Measurements from ENCODE around the gene TUBB3. TPM values are rescaled to one million over a fixed set of nuclear protein-coding genes. Genes with fewer than 3 reads are reported as not detected.
"Not testable (repeated sequence)": the region's sequence is repeated elsewhere in the genome, so short reads cannot be mapped to it uniquely, and the experiment has no call there.

The TUBB3 gene
- total RNA-seq, 3 donors from 2014 or later: 0.65 to 0.68 (median 0.66) TPM

DNA sequence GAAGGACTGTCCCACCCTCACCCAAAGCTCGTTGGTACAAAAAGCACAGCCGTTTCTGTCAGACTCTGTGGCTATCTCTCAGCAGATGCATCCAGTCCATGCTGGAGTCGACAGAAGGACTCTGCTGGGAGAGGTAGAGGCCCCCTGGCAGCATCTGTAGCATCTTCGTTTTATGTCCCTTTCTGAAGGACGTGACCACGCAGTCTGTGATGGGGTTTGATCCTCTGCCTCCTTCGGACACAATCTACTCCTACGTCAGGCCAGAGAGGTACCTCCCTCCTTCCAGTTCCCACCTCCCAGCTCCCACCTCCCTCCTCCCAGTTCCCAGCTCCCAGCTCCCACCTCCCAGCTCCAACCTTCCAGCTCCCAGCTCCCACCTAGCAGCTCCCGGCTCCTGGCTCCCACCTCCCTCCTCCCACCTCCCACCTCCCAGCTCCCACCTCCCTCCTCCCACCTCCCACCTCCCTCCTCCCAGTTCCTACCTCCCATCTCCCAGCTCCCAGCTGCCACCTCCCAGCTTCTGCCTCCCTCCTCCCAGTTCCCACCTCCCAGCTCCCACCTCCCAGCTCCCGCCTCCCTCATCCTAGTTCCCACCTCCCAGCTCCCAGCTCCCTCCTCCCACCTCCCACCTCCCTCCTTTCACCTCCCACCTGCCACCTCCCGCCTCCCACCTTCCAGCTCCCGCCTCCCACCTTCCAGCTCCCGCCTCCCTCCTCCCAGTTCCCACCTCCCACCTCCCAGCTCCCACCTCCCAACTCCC is 15.9 kb upstream of the TUBB3 start:
- Mint-ChIP-seq H3K4me1 (ENCODE audit: low read depth) (peaks cover 3% of the 10 kb centered on the region), H3K36me3 (ENCODE audit: insufficient read depth) (peaks cover 11% of the 10 kb centered on the region), H3K4me3 (no peak overlapping the region), H3K27me3 (ENCODE audit: low read depth) (no peaks in the 10 kb centered on the region), H3K9me3 (no peaks in the 10 kb centered on the region)
- no peak for DNase-seq
- no peak for ATAC-seq

- peaks cover 14% of the 10 kb centered on the region for H3K36me3 Mint-ChIP-seq (ENCODE audit: insufficient read depth)
Observed at GRCh38 chr16:89908236-89908635, 14.9 kb upstream of the TUBB3 start.

DNA sequence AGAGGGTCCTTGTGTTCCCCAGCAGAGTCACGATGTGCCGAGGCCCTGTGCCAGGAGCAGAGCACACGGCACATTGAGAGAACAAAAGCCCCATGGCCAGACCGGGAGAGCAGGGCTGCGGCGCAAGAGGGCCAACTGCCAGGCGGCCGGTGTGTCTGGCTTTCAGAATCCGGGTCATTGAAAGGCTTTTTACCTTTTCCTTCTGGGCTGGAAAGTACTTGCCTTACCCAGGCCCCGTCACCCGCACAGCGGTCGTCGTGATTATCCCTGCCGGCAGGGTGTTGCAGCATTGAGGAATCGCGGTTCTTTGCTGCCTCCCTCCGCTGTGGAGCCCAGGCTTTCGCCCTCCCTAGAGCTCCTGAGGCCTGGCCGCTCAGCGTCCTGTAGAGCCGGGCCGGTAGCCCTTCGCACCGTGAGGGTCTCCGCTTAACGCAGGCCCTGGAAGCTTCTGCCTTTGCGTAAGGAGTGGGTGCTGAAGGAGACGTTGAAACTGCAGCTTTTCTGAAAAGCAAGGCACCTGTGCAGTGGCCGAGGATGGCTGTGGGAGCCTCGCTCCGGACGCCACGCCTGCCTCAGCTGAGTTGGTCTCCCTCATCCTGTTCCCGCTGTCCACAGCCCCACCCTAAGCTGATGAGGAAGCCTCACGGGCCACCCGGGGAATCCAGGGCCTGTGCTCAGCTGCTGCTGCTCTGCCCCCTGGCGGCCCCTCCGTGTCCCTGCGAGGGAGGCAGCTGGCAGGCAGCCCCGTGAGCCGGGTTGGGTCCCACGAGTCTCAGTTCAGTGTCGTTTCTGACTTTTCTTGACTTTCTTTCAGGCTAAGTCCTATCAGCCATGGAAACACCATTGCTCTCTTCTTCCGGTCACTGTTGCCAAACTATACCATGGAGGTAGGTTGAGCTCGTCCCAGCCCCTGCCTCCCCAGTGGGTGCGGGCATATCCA is 13.1 kb upstream of the TUBB3 start:
- Mint-ChIP-seq H3K4me3 (no peak overlapping the region), H3K36me3 (ENCODE audit: insufficient read depth) (peaks cover 16% of the 10 kb centered on the region), H3K4me1 (ENCODE audit: low read depth) (peaks cover 3% of the 10 kb centered on the region), H3K27me3 (ENCODE audit: low read depth) (no peaks in the 10 kb centered on the region), H3K9me3 (no peaks in the 10 kb centered on the region)
- peak; percentile 62 for DNase-seq
- peak; percentile 86 to 89 for ATAC-seq

More at GRCh38 chr16:89908236-89908635, 14.9 kb upstream of the TUBB3 start:
- no peaks in the 10 kb centered on the region for H3K9me3 Mint-ChIP-seq
- no peaks in the 10 kb centered on the region for H3K27me3 Mint-ChIP-seq (ENCODE audit: low read depth)
- no peak for DNase-seq
- H3K4me1 Mint-ChIP-seq (ENCODE audit: low read depth): peaks cover 3% of the 10 kb centered on the region
- no peak for ATAC-seq
- H3K4me3 Mint-ChIP-seq: no peak overlapping the region

- ATAC-seq (no peak), DNase-seq (no peak)
- Mint-ChIP-seq H3K4me3 (no peak overlapping the region), H3K9me3 (no peaks in the 10 kb centered on the region), H3K4me1 (ENCODE audit: low read depth) (peaks cover 3% of the 10 kb centered on the region), H3K36me3 (ENCODE audit: insufficient read depth) (peaks cover 13% of the 10 kb centered on the region), H3K27me3 (ENCODE audit: low read depth) (no peaks in the 10 kb centered on the region)
Observed at GRCh38 chr16:89910717-89911354, 12.3 kb upstream of the TUBB3 start.

DNA sequence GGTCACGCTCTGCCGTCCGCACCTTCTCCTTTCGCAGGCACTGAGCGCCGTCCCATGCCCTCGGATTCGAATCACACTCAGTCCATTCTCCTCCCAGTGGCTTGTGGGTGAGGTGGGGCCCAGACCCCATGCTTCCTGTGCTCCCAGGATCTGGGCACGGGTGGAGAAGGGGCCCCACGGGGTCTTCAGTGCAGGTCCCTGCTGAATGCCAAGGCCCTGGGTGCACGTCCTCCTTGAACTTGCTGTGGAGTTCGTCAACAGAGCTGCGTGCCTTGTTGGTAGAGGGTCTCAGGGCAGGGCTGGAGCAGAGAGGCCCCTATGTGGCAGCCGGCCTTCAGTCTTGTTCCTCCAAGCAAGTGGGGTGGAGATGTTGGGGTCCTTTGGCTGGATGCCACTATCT is 11.8 kb upstream of the TUBB3 start:
- DNase-seq (no peak), ATAC-seq (no peak)
- Mint-ChIP-seq H3K36me3 (ENCODE audit: insufficient read depth) (peaks cover 9% of the 10 kb centered on the region), H3K27me3 (ENCODE audit: low read depth) (no peaks in the 10 kb centered on the region), H3K4me3 (no peak overlapping the region), H3K4me1 (ENCODE audit: low read depth) (peaks cover 3% of the 10 kb centered on the region), H3K9me3 (no peaks in the 10 kb centered on the region)

DNA sequence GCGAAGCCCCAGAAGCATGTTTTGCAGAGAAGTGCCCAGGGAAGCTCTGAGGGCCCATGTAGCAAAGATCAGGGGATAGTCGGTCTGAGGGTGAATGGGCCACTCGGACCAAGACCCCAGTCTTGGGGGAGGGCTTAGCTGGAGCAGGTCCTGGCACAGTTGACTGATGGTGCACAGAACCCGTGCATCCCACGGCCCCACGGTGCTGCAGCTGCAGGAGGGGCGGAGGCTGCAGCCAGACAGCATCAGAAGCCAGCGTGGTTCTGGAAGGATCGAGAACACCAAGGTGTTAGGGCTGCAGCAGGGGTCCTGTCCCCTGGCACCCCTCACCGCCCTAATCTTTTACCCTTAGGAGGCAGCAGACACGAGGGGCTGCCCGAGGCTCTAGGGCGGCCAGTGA is 11.0 kb upstream of the TUBB3 start:
- DNase-seq (no peak), ATAC-seq (no peak)

GRCh38 chr16:89912627-89913026 is 10.5 kb upstream of the TUBB3 start:
- no peak for DNase-seq
- Mint-ChIP-seq H3K27me3 (ENCODE audit: low read depth) (no peaks in the 10 kb centered on the region), H3K9me3 (no peaks in the 10 kb centered on the region), H3K4me3 (no peak overlapping the region), H3K4me1 (ENCODE audit: low read depth) (peaks cover 5% of the 10 kb centered on the region), H3K36me3 (ENCODE audit: insufficient read depth) (peaks cover 9% of the 10 kb centered on the region)
- ATAC-seq: no peak

More for the DNA sequence above, 11.0 kb upstream of the TUBB3 start:
- Mint-ChIP-seq H3K27me3 (ENCODE audit: low read depth) (no peaks in the 10 kb centered on the region), H3K4me1 (ENCODE audit: low read depth) (peaks cover 3% of the 10 kb centered on the region), H3K36me3 (ENCODE audit: insufficient read depth) (peaks cover 9% of the 10 kb centered on the region), H3K4me3 (no peak overlapping the region), H3K9me3 (no peaks in the 10 kb centered on the region)

DNA sequence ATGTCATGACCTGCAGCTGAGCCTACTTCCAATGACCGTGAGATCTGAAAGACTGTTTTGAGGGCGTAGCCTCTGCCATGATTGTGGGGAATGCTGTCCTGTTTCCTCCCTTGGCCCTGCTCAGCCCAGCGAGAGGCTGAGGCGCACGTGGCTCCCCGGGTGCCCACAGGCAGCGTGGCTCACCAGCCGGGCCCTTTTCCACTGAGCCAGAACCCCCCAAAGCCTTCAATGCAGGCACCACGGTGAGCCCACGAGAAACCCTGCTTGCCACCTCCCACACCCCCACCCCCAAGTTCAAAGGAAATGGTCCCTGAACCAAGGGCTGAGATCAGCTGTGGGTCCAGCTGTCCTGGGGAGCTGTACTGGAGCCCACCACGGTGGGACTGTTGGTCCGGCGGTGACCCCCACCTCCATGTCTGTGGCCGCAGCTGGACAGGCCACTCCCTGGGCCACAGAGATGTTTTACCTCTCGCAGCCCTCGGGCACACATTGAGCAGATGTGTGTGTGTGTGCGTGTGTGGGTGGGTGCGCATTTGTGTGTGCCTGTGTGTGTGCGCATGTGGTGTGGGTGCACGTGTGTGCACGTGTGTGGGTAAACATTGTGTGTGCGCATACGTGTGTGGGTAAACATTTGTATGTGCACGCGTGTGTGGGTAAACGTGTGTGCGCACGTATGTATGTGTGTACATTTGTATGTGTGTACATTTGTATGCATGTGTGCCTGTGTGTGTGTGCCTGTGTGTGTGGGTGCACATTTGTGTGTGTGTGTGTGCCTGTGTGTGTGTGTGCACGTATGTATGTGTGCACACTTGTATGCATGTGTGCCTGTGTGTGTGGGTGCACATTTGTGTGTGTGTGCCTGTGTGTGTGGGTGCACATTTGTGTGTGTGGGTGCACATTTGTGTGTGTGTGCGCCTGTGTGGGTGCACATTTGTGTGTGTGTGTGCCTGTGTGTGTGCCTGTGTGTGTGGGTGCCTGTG is 9.4 kb upstream of the TUBB3 start:
- Mint-ChIP-seq H3K27me3 (ENCODE audit: low read depth) (peaks cover 2% of the 10 kb centered on the region), H3K9me3 (no peaks in the 10 kb centered on the region), H3K36me3 (ENCODE audit: insufficient read depth) (peaks cover 9% of the 10 kb centered on the region), H3K4me1 (ENCODE audit: low read depth) (peaks cover 14% of the 10 kb centered on the region), H3K4me3 (no peak overlapping the region)
- ATAC-seq: no peak
- no peak for DNase-seq

DNA sequence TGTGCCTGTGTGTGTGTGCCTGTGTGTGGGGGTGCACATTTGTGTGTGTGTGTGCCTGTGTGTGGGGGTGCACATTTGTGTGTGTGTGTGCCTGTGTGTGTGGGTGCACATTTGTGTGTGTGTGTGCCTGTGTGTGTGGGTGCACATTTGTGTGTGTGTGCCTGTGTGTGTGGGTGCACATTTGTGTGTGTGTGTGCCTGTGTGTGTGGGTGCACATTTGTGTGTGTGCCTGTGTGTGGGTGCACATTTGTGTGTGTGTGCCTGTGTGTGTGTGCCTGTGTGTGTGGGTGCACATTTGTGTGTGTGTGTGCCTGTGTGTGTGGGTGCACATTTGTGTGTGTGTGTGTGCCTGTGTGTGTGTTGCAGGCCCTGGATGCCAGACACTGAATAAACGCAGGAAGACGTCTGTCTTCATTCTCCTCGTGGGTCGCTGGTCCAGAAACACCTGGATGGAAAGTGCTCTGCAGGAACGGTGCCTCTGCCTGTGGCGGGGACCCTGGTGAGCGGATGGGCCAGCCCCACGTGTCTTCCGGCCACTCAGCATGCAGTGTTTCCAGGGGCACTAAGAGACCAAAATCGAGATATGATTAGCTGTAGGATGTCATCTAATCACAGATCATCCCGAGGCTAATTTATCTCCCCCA is 8.4 kb upstream of the TUBB3 start:
- DNase-seq; H3K36me3 Mint-ChIP-seq (ENCODE audit: insufficient read depth); H3K27me3 Mint-ChIP-seq (ENCODE audit: low read depth); ATAC-seq; H3K4me3 Mint-ChIP-seq; H3K9me3 Mint-ChIP-seq: not testable (repeated sequence)
- peaks cover 22% of the 10 kb centered on the region for H3K4me1 Mint-ChIP-seq (ENCODE audit: low read depth)

DNA sequence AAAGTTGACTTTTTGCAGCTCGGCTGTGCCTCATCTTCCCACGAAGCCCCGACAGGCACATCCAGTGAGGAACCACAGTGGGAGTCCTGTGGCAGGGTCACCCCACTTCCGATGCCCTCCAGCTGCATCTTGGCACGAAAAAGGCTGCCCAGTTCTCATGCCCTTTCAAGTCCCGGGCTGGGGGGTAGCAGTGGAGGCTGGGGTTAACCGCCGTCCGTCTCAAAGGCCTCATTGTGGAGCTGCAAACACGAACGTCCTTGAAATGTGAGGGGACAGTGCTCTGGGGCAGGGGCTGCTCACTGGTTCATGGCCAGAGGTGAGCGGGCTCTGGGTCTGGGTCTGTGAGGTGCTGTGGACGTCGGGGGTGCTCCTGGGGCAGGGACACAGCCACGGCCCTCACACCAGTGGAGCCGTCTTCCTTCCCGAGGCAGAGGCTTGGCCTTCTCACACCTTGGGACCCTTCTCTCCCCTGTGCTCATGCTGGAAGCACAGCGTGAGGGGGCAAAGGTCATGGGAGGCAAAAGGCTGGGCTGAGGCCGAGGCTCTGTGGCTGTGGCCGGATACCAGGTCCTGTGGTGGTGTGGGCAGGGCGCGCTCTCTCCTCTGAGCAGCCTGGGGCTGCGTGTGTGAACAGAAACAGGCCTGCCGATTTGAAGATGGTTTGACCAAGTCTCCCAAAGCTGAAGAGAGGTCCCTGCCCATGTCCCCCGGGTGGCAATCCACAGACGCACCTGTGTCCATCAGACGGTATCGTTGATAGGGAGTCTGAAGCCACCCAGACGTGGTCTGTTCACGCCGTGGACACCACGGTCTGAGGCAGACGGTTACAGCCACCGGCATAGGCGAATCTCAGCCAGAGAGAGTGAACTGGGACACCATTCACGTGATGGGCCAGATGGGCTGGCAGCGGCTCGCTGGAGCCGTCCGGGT is 7.6 kb upstream of the TUBB3 start:
- H3K4me3 Mint-ChIP-seq: no peak overlapping the region
- H3K9me3 Mint-ChIP-seq: no peaks in the 10 kb centered on the region

GRCh38 chr16:89917773-89918452 is 5.2 kb upstream of the TUBB3 start:
- Mint-ChIP-seq H3K9me3 (no peaks in the 10 kb centered on the region), H3K36me3 (ENCODE audit: insufficient read depth) (peaks cover 4% of the 10 kb centered on the region), H3K27me3 (ENCODE audit: low read depth) (peaks cover 22% of the 10 kb centered on the region), H3K4me1 (ENCODE audit: low read depth) (peaks cover 42% of the 10 kb centered on the region), H3K4me3 (peak overlapping the region; percentile 62)
- ATAC-seq: peak; percentile 72 to 78
- DNase-seq: peak; percentile 48

More for the DNA sequence above, 7.6 kb upstream of the TUBB3 start:
- peaks cover 14% of the 10 kb centered on the region for H3K27me3 Mint-ChIP-seq (ENCODE audit: low read depth)
- peaks cover 24% of the 10 kb centered on the region for H3K4me1 Mint-ChIP-seq (ENCODE audit: low read depth)
- DNase-seq: no peak
- peaks cover 9% of the 10 kb centered on the region for H3K36me3 Mint-ChIP-seq (ENCODE audit: insufficient read depth)
- ATAC-seq: no peak
